HG03280 (cell line): ENCODE results near the gene DAP3.
"Not testable (repeated sequence)": the region's sequence is repeated elsewhere in the genome, so short reads cannot be mapped to it uniquely, and the experiment has no call there.

Source experiments
- ATAC-seq: cut with Tn5 transposase; IDR thresholded peaks from one replicate; pipeline ENCODE4 v1.9.1; 2021; ENCODE audit warnings: mild to moderate bottlenecking, moderate library complexity; ENCODE audit not compliant: unreplicated experiment

The DAP3 gene

GRCh38 chr1:155689081-155689607 is at the start of gene DAP3:
Gene DAP3, plus strand, starts transcription at chr1:155689091. Its CDS starts 20,689 bp downstream, at chr1:155709780.
- ATAC-seq = not testable (repeated sequence)

- no peak for ATAC-seq
These were observed 48.5 kb upstream of the DAP3 start for GRCh38 chr1:155640367-155640766.

GRCh38 chr1:155642559-155643180 is 46.2 kb upstream of the DAP3 start:
- not testable (repeated sequence) for ATAC-seq

DNA sequence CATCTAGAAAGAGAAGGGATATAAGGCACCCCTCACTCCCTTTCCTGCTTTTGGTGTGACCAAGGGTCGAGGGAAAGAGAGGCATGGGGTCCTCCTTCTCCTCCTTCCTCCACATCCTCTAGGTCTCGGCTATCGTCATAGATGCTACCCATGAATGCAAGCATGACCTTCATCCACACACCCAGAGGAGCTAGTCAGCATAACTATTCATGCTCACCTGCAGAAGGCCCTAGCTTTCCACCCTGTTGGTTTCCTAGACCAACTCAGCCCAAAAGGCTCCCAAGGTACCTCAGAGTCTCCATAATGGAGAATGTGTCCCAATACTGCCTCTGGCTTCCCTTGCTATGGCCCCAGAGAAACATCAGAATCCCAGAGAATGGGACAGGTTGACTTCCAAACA is 45.7 kb upstream of the DAP3 start:
- no peak for ATAC-seq

GRCh38 chr1:155645034-155645598 is 43.8 kb upstream of the DAP3 start:
- ATAC-seq = no peak

DNA sequence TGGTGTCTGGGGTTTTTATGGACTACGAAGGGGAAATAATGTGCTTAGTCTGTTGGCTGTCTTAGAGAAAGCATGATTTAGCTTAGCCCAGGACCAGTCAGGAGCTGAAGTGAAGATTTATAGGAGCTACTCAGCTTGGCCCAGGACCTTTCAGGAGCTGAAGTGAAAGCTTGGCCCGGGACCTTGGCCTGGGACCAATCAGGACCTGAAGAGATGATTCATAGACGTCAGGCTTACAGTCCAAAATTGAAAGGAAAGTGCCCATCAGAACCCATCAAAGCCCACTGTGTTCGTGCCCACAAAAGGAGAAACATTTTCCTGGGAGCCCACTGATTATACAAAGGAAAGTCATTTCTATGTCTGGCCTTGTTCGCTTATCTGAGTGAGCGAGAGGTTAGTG is 43.2 kb upstream of the DAP3 start:
- no peak for ATAC-seq

DNA sequence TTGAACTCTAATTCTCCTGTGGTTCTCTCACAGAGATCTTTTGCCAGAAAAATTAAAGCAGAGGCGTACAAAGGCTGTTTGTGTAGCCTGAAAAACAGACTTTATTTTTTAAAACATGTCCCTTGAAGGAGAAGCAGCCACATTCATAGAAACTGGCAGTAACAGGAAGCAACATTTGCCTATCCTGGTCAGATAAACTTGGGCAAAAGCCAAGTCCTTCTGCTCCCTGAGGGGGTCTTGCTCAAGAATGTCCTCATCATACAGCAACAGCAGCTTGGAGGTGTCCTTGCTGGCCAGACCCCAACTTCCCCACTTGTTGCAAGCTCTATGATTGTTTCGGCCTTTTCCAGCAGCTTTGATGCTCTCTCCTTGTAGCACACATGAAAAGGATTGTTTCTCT is 42.6 kb upstream of the DAP3 start:
- ATAC-seq = no peak

DNA sequence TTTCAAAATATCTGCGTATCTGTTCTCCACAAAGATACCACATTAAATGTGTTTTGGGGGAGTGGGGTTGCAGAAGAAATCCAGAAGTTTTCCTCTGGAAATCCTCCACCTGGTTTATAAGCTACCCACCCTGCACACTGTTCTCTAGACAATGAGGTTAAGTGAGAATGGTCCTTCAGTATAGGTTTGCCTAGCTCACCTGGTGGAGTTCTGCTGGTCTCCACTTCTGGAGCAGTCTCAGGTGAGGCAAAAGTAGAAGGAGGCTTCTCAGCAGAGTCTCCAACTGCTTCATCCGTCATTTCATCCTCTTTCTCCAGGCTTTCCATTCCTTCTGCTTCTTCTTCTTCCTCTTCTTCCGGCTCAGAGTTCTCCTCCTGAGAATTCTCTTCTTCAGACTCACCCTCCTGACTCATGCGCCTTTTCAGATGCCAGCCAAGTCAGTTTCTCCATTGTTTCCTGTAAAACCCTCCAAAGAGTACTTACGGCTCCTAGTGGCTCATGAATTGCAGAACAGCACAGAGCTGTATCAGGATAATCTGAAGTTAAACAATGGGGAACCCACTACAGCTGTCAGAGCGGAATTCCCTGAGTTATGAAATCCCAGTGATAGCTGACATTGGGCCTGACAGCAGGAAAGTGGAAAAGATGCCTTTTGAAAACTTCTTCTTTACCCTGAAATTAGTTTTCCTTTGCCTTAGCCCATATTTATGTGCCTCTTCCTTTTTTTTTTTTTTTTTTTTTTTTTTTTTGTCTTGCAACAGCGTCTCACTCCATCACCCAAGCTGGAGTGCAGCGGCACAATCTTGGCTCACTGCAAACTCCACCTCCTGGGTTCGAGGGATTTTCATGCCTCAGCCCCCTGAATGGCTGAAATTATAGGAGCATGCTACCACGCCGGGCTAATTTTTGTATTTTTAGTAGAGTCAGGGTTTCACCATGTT is 40.4 kb upstream of the DAP3 start:
- ATAC-seq = no peak

GRCh38 chr1:155649676-155650075 is 39.2 kb upstream of the DAP3 start:
- ATAC-seq = no peak

- no peak for ATAC-seq
These were observed 38.6 kb upstream of the DAP3 start for GRCh38 chr1:155650231-155650757.

DNA sequence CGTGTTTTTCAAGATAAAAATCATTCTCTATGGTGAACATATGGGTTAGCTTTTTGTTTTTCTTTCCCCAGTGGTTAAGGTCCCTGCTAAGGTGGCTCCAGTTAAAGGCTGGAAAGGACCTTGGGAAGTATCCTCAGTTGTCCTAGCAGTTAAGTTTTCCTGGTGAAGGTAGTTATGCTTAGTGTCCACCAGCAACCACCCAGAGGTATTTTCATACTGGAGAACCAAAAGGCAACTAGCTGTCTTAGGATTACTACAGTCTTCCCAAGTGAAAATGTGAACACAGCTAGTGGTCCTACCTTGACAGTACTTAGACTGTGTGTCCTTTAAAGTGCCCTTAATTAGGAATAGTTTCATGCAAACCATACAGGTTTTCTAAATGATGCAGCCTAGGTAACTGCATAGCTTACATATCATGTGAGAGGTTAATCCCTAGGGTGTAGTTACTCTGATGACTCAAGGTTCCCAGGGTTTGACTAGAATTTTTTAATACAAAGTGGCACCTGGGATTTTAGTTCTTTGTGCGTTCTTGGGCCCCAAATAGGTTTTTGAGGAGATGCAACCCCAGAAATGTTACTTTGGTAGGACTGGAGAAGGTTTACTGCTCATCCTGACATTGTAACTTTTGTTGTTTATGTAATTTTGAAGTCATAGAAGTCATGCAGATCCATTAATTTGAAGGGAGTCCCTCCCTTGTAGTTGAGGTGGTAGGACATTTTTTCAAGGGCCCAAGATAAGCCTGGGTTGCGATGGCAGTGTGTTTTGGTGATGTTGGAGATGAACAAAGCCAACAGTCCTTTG is 36.8 kb upstream of the DAP3 start:
- no peak for ATAC-seq

DNA sequence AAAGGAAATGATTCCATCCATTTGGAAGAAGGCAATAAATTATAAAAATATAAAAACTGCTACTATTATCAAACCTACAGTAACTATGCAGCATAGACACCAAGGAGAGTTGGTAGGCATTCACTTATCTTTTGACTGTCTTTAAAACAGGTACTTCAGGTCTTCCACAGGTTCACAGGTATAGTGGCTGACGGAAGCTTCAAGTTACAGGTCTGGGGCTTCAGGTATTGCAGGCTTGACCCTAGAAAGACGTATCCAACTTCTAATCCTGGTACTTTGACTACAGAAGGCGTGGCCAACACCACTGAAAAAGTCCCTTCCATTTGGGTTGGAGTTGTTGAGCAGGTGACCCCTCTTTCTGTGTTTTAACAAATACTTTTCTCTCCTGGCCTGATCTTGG is 35.9 kb upstream of the DAP3 start:
- no peak for ATAC-seq

- no peak for ATAC-seq
These were observed 31.4 kb upstream of the DAP3 start for GRCh38 chr1:155657463-155657862.

DNA sequence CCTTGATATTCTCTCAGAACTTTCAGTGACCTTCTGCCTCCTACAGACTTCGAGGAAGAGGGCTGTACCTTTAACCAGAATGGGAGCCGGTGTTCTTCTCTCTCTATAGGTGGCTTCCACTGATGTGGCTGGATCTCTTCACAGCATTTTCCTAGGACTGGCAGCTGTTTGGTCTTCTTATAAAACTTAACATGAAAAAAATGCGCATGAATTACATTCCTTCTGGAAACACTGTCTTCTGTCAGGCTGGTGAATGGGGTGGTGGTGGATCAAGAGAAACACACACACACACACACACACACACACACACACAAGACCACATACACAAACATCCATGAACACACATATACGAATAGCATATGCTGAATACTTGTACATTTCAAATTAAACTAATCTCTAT is 27.7 kb upstream of the DAP3 start:
- ATAC-seq = not testable (repeated sequence)

GRCh38 chr1:155669233-155670162 is 19.4 kb upstream of the DAP3 start:
- no peak for ATAC-seq

GRCh38 chr1:155671750-155672149 is 17.1 kb upstream of the DAP3 start:
- no peak for ATAC-seq

GRCh38 chr1:155673003-155673402 is 15.9 kb upstream of the DAP3 start:
- ATAC-seq = no peak

DNA sequence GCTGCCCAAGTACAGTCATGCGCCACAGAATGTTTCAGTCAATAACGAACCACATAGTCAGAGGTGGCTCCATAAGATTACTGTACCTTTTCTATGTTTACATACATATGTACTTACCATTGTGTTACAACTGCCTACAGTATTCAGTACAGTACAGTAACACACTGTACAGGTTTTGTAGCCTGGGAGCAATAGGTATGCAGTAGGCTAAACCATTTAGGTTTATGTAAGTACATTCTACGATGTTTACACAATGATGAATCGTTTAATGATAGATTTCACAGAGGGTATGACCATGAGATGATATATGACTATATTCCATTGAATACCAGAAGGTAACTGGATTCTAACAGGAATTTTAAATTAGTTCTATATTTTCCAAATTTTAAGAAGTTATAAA is 10.9 kb upstream of the DAP3 start:
- no peak for ATAC-seq

DNA sequence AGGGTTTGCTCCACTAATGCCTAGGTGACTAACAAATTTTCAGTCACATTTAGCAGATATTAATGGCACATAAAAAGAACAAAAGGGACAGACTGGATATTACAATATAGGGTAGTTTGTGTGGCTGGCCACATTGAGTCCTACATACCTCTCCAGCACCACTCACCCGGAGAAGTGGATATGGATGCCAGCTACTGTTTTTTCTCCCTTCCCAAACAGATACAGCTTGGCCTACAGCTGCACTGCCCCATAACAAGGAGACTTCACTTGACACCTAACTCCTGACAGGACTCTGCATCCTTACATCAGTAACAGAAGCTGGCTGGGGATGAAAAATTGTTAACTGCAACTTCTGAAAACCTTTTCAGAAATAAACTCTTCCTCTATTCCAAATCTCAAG is 9.9 kb upstream of the DAP3 start:
- ATAC-seq = not testable (repeated sequence)
